ENCODE results near the gene ING4. TPM values are rescaled to one million over a fixed set of nuclear protein-coding genes. Genes with fewer than 3 reads are reported as not detected.

ING4 gene
- total RNA-seq, 1 donor from 2014 or later, result 41.3 TPM

- peaks cover 49% of the 10 kb centered on the region for H3K4me1 ChIP-seq
- ATAC-seq (no peak), DNase-seq (no peak)
- intact Hi-C loops (cut with DNase I), result no loop called here
- H3K27me3 ChIP-seq (ENCODE audit: low read depth), result no peaks in the 10 kb centered on the region
- peak overlapping the region; percentile 90 for H3K4me3 ChIP-seq
- peaks cover 48% of the 10 kb centered on the region for H3K36me3 ChIP-seq
- H3K9me3 ChIP-seq, result no peaks in the 10 kb centered on the region
- H3K27ac ChIP-seq, result peak overlapping the region; percentile 22
- TF ChIP-seq CTCF (IDR thresholded peaks at IDR 0.05), result no peak
Measured at GRCh38 chr12:6603095-6603567, 59.8 kb downstream of the ING4 start.

- Histone ChIP-seq H3K27ac (peak overlapping the region; percentile 22), H3K4me1 (peaks cover 49% of the 10 kb centered on the region), H3K4me3 (no peak overlapping the region), H3K27me3 (ENCODE audit: low read depth) (no peaks in the 10 kb centered on the region), H3K36me3 (peaks cover 54% of the 10 kb centered on the region), H3K9me3 (no peaks in the 10 kb centered on the region)
- ATAC-seq (no peak), DNase-seq (no peak)
- intact Hi-C loops (cut with DNase I), result no loop called here
- TF ChIP-seq CTCF (IDR thresholded peaks at IDR 0.05), result no peak
Measured at GRCh38 chr12:6602526-6602925, 60.4 kb downstream of the ING4 start.

Other genes with a start within 250 kb of the ING4 start
- 2.3 TPM for gene CD27, start 218.2 kb downstream of the ING4 start, total RNA-seq
- 32.4 TPM for gene TAPBPL, start 211.1 kb downstream of the ING4 start, total RNA-seq
- 6.8 TPM for gene VAMP1, start 192.4 kb downstream of the ING4 start, total RNA-seq
- 121 TPM for gene MRPL51, start 169.9 kb downstream of the ING4 start, total RNA-seq
- 32.0 TPM for gene NCAPD2, start 169.0 kb downstream of the ING4 start, total RNA-seq
- 766 TPM for gene GAPDH, start 128.6 kb downstream of the ING4 start, total RNA-seq
- 27.6 TPM for gene IFFO1, start 107.1 kb downstream of the ING4 start, total RNA-seq
- 30.2 TPM for gene NOP2, start 94.8 kb downstream of the ING4 start, total RNA-seq
- 169 TPM for gene CHD4, start 55.7 kb downstream of the ING4 start, total RNA-seq
- gene LPAR5, start 27.2 kb downstream of the ING4 start, total RNA-seq, result 3.8 TPM
- 7.2 TPM for gene ACRBP, start 15.7 kb downstream of the ING4 start, total RNA-seq
- 48.7 TPM for gene ZNF384, start 26.3 kb upstream of the ING4 start, total RNA-seq
- 0.18 TPM for gene PIANP, start 37.7 kb upstream of the ING4 start, total RNA-seq
- gene COPS7A, start 60.9 kb upstream of the ING4 start, total RNA-seq, result 55.1 TPM
- gene MLF2, start 90.0 kb upstream of the ING4 start, total RNA-seq, result 108 TPM
- 267 TPM for gene PTMS, start 103.2 kb upstream of the ING4 start, total RNA-seq
- 2.1 TPM for gene LAG3, start 109.4 kb upstream of the ING4 start, total RNA-seq
- gene CD4, start 126.4 kb upstream of the ING4 start, total RNA-seq, result 80.3 TPM
- 21.5 TPM for gene GPR162, start 158.7 kb upstream of the ING4 start, total RNA-seq
- 7.0 TPM for gene P3H3, start 165.3 kb upstream of the ING4 start, total RNA-seq
- gene GNB3, start 177.8 kb upstream of the ING4 start, total RNA-seq, result 1.0 TPM
- 2.9 TPM for gene CDCA3, start 188.2 kb upstream of the ING4 start, total RNA-seq
- gene USP5, start 189.0 kb upstream of the ING4 start, total RNA-seq, result 58.6 TPM
- gene TPI1, start 204.4 kb upstream of the ING4 start, total RNA-seq, result 278 TPM
- 25.5 TPM for gene SPSB2, start 210.2 kb upstream of the ING4 start, total RNA-seq
- gene LRRC23, start 241.7 kb upstream of the ING4 start, total RNA-seq, result 26.6 TPM

Measured in lower lobe of right lung (tissue), 2 donors.